ENCODE results near the gene C10orf67.
A peak's percentile ranks its signal among the peaks of the same experiment; 100 is the strongest.
"Not testable (repeated sequence)": the region's sequence is repeated elsewhere in the genome, so short reads cannot be mapped to it uniquely, and the experiment has no call there.

Gene C10orf67

GRCh38 chr10:23262928-23263327, 81.7 kb downstream of the C10orf67 start:
- no peak for DNase-seq

DNA sequence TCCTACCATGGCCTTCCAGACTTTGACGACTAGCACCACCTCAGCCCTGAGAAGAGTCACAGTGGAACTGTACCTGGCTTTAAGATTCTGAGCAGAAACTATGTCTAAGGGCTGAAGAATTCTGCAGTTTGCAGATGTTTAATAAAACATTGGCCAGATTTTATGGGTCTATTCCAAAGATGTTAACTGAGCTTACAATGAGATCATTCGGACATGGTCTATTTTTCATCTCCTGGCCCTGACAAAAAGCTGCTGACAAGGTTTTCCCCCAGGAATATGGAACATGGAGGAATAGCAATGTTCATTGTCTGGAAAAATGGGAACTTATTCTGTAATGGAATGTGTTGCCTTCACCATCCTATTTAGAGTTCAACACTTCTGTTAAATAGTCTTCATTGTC, 86.1 kb downstream of the C10orf67 start:
- DNase-seq = no peak

DNA sequence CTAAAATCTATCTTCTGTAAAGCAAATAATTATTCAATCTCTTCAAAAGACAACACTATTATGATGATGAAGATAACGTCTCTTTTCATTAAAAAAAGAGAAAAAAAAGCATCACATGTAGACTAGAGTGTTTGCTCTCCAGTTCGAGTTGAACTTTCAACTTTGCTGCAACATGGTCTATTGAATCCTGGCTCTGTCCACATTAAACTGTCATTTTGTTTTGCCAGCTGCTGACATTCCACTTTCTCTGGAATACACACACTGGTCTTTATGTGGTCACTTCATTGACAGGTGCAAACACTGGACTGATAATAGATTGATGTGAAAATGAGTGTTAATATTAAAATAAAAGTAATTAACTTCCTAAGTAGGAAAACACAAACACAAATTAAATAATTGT, 90.8 kb downstream of the C10orf67 start:
- no peak for DNase-seq

DNA sequence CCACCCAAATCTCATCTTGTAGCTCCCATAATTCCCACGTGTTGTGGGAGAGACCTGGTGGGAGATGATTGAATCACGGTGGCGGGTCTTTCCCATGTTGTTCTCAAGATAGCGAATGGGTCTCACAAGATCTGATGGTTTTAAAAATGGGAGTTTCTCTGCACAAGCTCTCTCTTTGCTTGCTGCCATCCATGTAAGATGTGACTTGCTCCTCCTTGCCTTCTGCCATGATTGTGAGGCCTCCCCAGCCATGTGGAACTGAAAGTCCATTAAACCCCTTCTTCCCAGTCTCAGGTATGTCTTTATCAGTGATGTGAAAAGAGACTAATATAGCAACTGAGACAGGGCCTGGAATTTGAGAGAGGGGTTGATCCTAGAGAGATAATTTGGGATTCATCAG, 91.7 kb downstream of the C10orf67 start:
- not testable (repeated sequence) for DNase-seq

DNA sequence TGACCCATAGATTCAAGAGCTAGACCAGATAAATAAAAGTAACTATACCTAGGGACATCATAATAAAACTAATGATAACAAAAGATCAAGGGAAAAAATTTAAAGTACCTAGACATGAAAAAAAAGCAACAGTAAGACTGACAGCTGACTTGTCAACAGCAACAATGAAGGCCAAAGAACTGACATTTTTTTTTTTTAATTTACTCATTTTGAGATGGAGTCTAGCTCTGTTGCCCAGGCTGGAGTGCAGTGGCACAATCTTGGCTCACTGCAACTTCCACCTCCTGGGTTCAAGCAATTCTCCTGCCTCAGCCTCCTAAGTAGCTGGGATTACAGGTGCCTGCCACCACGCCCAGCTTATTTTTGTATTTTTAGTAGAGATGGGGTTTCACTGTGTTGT, 102.8 kb downstream of the C10orf67 start:
- not testable (repeated sequence) for DNase-seq

DNA sequence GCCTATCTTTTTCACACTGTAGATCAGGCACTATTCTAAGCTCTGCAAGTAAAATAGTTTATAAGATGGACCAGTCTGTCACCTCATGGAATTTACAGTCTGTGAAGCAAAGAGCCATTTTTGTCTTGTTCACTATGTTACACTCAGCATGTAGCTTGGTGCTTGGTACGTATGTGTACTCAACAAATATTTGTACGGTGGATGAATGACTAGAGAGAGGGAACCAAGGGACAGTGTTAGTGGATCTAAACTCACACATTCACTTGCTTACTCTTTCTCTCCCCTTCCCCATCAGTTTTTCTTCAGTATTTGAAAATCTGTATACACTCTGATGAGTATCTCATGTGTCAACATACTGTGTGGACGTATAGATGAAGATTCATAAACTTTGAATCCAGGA, 106.6 kb downstream of the C10orf67 start:
- no peak for DNase-seq

GRCh38 chr10:23230582-23230981, 114.0 kb downstream of the C10orf67 start:
- DNase-seq = no peak

- DNase-seq = no peak
These were observed 127.1 kb downstream of the C10orf67 start for GRCh38 chr10:23217471-23217870.

GRCh38 chr10:23205972-23206642, 138.5 kb downstream of the C10orf67 start:
- DNase-seq = no peak

- DNase-seq = no peak
These were observed 139.8 kb downstream of the C10orf67 start for GRCh38 chr10:23204773-23205172.

GRCh38 chr10:23203369-23204325, 140.9 kb downstream of the C10orf67 start:
- no peak for DNase-seq

DNA sequence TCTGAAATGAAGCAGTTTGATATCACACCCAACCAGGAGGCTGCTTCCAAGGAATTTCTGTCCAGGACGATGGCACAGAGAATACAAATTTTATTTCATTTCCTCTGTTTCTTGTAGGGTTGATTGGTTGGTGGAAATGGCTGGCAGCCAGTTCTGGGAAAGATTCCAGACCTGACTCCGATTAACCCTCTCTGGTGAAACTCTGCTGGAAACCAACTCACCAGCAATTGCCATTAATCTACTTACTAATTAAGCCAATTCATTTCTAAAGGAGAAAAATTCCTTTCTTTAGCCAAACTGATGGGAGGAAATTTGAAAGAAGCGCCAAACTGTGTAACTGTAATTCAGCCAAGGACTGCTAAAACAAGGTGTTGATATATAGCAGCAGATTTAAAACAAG, 141.8 kb downstream of the C10orf67 start:
- no peak for DNase-seq

DNA sequence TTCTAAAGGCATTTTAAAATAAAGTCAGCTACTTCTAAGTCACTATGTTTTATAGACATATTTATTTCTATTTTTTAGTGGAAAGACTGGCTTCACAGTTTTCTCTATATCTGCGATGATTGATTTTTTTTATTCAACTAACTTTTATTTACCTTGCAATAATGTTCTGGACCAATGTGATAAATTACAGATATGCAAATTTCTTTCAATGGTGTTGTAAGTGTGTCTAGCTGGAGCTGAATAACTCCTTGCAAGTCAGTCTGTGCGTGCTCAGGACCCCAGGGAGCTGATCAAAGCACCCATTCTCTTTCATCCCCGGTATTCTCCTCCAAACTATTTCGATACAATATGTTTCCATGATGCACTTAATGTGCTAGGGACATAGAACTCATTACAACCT, 142.8 kb downstream of the C10orf67 start:
- DNase-seq = no peak

DNA sequence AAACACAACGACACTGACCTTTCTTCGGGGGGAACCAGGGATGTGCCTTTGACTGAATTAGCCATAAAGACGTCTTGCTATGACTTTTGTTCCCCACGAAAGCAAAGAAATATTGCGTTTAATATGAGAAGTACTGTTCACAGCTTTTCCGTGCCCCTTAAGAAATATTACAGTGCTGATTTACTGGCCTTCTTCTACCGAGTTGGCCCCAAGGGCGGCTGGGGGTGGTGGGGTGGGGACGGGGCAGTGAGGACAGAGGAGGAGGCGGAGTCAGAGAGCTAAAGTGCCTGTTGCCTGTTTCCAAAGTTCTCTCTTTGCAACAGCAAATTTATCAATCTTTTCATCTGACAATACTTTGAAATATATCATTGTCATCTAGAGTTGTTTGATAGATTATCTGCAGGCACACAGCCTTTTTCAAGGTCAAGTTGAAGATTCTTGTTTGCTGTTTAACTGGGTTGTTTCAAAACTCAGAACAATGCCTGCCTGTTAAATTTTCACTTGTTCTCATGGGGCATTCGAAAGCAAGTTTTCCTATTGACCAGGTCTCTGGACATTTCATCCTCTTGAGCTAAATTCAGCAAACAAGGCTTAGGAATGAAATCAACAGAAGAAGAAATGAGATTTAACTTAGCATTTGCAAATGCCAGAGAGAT, 143.5 kb downstream of the C10orf67 start:
- no peak for DNase-seq

DNA sequence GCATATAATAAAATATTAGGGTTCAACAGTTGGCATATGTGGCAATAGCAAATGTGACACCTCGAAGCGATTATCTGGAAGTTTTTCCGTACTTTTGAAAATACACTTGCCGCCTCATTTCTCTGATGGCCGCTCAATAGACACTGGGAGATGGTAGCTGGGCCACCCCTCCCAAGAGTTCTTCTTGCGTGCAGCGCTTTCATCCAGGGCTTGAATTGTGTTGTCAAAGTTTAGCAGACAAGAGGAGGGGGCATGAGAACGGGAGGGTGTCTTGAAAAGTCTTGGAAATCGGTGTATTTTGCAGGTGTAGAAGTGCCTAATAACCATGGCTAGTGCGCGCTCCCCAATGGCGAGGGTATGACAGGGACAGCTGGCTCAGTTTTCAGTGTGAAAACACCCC, 144.0 kb downstream of the C10orf67 start:
- DNase-seq = no peak

GRCh38 chr10:23199768-23200511, 144.7 kb downstream of the C10orf67 start:
- no peak for DNase-seq

DNA sequence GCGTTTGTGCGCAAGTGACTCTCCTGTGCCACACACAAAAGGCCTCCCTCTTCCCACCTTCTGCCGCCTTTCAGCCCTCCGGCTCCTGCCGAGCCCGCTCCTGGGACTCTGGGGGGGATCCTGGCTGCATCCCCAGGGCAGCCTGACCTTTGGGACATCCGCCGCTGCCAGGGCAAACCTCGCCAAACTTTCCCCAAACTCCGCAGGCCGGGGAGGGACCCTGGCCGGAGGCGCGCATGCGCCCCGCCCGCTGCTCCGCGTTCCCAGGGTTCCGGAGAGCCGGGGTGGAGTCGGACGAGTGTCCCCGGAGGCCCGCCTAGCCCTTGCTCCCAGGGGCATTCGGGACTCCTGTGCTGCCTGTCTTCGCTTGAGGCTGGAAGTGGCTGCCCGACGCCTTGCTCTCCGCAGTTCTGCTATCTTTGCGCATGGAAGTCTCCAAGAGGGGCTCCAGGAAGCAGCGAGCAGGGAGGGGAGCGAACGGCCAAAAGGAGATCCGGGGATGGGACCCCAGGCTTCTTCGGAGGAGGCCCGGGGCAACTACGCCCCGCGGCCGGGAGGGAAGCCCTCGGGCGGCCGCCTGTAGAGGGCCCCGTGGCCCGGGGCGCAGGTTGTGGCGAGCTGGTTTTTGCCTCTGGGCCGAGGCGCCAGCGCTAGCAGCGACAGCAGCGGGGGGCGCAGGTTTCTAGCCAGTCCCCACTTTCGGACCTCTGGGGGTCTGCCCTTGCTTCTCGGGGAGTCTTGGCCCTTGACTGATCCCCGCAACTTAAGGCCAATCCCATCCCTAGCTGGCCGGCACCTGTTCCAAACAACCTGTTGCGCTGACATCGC, 145.4 kb downstream of the C10orf67 start:
- no peak for DNase-seq

DNA sequence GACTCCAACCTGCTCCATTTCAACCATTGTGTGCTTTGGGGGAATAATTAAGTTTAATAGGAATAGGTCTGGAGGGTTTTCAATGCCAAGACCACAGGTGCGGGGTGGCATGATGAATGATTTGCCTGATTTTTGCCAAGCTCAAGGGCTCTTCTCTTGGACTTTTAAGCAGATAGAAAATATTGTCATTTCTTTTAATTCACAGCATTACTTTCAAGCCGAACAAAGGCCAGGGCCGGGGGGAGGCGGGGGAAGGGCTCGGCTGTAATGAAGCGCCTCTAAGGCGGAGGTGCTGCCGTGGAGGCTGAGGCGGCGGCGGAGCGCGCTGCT, 146.0 kb downstream of the C10orf67 start:
- peak; percentile 22 for DNase-seq

GRCh38 chr10:23197416-23197861, 147.2 kb downstream of the C10orf67 start:
- peak; percentile 62 for DNase-seq

DNA sequence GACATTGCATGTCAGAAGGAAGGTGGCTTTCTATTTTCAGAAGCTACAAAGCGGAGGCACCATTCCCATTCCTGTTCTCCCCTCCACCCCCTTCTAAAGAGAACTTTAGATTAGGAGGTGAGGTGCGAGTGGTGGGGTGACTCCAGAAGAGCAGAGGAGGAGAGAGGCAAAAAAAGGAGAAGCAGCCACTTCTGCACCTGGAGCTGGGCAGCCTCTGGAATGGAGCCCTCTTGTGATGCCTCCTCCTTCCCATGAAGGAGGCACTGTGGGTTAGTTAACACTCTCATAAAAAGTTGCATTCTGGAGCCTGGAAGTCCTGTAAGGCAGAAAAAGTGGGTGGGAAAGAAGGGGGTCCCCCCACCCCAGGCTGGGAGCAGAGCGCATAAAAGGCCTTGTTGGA, 147.7 kb downstream of the C10orf67 start:
- peak; percentile 62 for DNase-seq

DNA sequence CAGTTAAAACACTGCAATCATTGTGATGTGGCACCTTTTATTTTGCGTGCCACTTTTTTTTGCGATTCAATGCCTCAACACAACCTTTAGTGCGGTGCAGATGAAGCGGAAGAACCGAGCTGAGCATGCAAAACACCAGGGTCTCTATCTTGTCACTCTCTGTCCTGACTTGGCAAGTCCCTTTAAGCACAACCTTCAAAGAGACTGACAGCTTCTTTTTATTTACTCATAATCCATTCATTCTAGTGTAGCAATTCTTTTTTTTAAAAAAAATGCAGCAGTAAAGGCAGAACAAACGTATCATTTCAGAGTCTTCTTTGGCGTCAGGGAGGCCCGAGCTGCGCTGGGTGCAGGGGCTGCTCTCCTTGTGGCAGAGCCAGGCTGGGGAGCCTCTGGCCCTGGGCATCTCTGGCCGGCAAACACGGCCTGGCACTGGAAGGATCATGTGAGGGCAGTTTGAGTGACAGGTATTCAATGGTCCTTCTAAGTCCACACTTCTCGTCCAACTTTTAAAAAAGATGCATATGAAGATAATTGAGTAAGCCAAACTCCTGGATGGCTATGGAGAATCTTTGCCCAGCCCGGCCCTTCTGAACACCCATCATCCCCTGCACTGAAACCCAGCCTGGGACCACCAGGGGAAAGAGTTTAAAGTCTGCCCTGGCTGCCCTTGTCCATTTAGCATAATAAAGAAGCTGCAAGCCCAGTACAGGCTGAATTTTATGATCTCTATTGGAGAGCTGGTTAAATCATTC, 148.6 kb downstream of the C10orf67 start:
- DNase-seq = no peak
